Thyroid gland (tissue), 4 donors: ENCODE measurements around the gene RETN. TPM values are rescaled to one million over a fixed set of nuclear protein-coding genes. Genes with fewer than 3 reads are reported as not detected.

Experiments used
- DNase-seq, 2 donors: peaks; one replicate each; pipeline ENCODE4 v3.0.0-alpha.2; 2019
- H3K27ac ChIP-seq, 3 donors: fragments of 200-600 bp; sonication (generic); 1 replicate in 2 of 3; 2 replicates in 1 of 3; pipeline ENCODE4 v1.5.1; 2016 to 2019; ENCODE audit warnings: mild to moderate bottlenecking in 1 of 3, moderate library complexity in 1 of 3
- H3K27me3 ChIP-seq: fragments of 200-600 bp; sonication (generic); one replicate; pipeline ENCODE4 v1.5.1; 2019
- H3K36me3 ChIP-seq, 2 donors: fragments of 200-600 bp; sonication (generic); one replicate each; pipeline ENCODE4 v1.5.1; 2016 to 2019
- H3K4me1 ChIP-seq, 2 donors: fragments of 200-600 bp; sonication (generic); one replicate each; pipeline ENCODE4 v1.5.1; 2017 to 2019
- H3K4me3 ChIP-seq, 3 donors: fragments of 200-600 bp; sonication (generic); replicated peaks in 1 of 3; 1 replicate in 2 of 3; 2 replicates in 1 of 3; pipeline ENCODE4 v1.5.1; 2016; ENCODE audit warnings: mild to moderate bottlenecking in 1 of 3
- H3K9me3 ChIP-seq: fragments of 200-600 bp; sonication (generic); one replicate; pipeline ENCODE4 v1.5.1; 2017
- CTCF ChIP-seq, 6 experiments: fragments of 200-600 bp in 3 of 6; fragments of 450-650 bp in 3 of 6; sonication (generic) in 3 of 6; IDR thresholded peaks; one replicate each; pipeline ENCODE4 v1.5.1; 2016 to 2019; ENCODE audit warnings: antibody characterized with exemption in 6 of 6, mild to moderate bottlenecking in 2 of 6, inconsistent platforms in 1 of 6, moderate library complexity in 1 of 6
- POLR2A ChIP-seq, 2 donors: fragments of 450-650 bp; IDR thresholded peaks; one replicate each; pipeline ENCODE4 v1.6.1; 2017; ENCODE audit warnings: antibody characterized with exemption in 2 of 2, mild to moderate bottlenecking in 2 of 2, moderate library complexity in 1 of 2
- WGBS, 2 donors: methylation state at CpG; one replicate each; pipeline ENCODE4 v1.1.5; 2017; 5-methylcytosine and 5-hydroxymethylcytosine counted together
- intact Hi-C: fragments of 100-400 bp; cut with DNase I; formaldehyde crosslinking; loops from one replicate; pipeline ENCODE4 v1.15.1; 2023
- total RNA-seq, 4 donors: library from RNA; depleted of rRNA; stranded (reverse); fragments of >200 nt; gene quantifications; one replicate each; pipeline ENCODE4 v1.2.3, GENCODE V29; 2016

Gene RETN
- total RNA-seq, 4 donors from 2014 or later: not detected

GRCh38 chr19:7658219-7658686, 10.6 kb upstream of the RETN start:
- no peak for DNase-seq
- WGBS, 2 donors: 34 to 37% methylated on average over 9 of the region's 9 CpGs
- Histone ChIP-seq H3K36me3 (no peaks in the 10 kb centered on the region), H3K9me3 (no peaks in the 10 kb centered on the region), H3K4me3 (no peak overlapping the region), H3K27ac (no peak overlapping the region), H3K27me3 (no peaks in the 10 kb centered on the region), H3K4me1 (no peaks in the 10 kb centered on the region)
- intact Hi-C loops: no loop called here
- TF ChIP-seq POLR2A (IDR thresholded peaks at IDR 0.05) (no peak), CTCF (IDR thresholded peaks at IDR 0.05) (no peak)

GRCh38 chr19:7661744-7662538, 6.9 kb upstream of the RETN start:
- no peak for DNase-seq
- Histone ChIP-seq H3K27ac (no peak overlapping the region), H3K36me3 (no peaks in the 10 kb centered on the region), H3K4me1 (no peaks in the 10 kb centered on the region), H3K27me3 (no peaks in the 10 kb centered on the region), H3K4me3 (no peak overlapping the region), H3K9me3 (no peaks in the 10 kb centered on the region)
- intact Hi-C loops: no loop called here
- TF ChIP-seq CTCF (IDR thresholded peaks at IDR 0.05): no peak
- no peak for TF ChIP-seq POLR2A (IDR thresholded peaks at IDR 0.05)
- 74 to 76% methylated on average over 8 of the region's 8 CpGs for WGBS, 2 donors

GRCh38 chr19:7662657-7663056, 6.2 kb upstream of the RETN start:
- Histone ChIP-seq H3K4me1 (no peaks in the 10 kb centered on the region), H3K36me3 (no peaks in the 10 kb centered on the region), H3K9me3 (no peaks in the 10 kb centered on the region), H3K27ac (no peak overlapping the region), H3K4me3 (no peak overlapping the region), H3K27me3 (no peaks in the 10 kb centered on the region)
- intact Hi-C loops: no loop called here
- DNase-seq: no peak
- WGBS, 2 donors: 84 to 89% methylated on average over 14 of the region's 14 CpGs
- TF ChIP-seq CTCF (IDR thresholded peaks at IDR 0.05): no peak
- TF ChIP-seq POLR2A (IDR thresholded peaks at IDR 0.05): no peak

- Histone ChIP-seq H3K4me3 (no peak overlapping the region), H3K36me3 (no peaks in the 10 kb centered on the region), H3K4me1 (no peaks in the 10 kb centered on the region), H3K9me3 (no peaks in the 10 kb centered on the region), H3K27ac (no peak overlapping the region), H3K27me3 (no peaks in the 10 kb centered on the region)
- no peak for DNase-seq
- 82 to 90% methylated on average over 7 of the region's 7 CpGs for WGBS, 2 donors
- TF ChIP-seq CTCF (IDR thresholded peaks at IDR 0.05): no peak
- intact Hi-C loops: no loop called here
These were observed 5.1 kb upstream of the RETN start for GRCh38 chr19:7663706-7664105.

GRCh38 chr19:7665076-7665475, 3.8 kb upstream of the RETN start:
- no peaks in the 10 kb centered on the region for H3K9me3 ChIP-seq
- no peaks in the 10 kb centered on the region for H3K4me1 ChIP-seq
- TF ChIP-seq POLR2A (IDR thresholded peaks at IDR 0.05): no peak
- H3K4me3 ChIP-seq: no peak overlapping the region
- no peak for DNase-seq
- no peaks in the 10 kb centered on the region for H3K36me3 ChIP-seq
- H3K27me3 ChIP-seq: no peaks in the 10 kb centered on the region
- 53 to 69% methylated on average over 4 of the region's 4 CpGs for WGBS, 2 donors
- H3K27ac ChIP-seq: no peak overlapping the region
- intact Hi-C loops: no loop called here
